Measurements from ENCODE around the gene CCL23.

The CCL23 gene

DNA sequence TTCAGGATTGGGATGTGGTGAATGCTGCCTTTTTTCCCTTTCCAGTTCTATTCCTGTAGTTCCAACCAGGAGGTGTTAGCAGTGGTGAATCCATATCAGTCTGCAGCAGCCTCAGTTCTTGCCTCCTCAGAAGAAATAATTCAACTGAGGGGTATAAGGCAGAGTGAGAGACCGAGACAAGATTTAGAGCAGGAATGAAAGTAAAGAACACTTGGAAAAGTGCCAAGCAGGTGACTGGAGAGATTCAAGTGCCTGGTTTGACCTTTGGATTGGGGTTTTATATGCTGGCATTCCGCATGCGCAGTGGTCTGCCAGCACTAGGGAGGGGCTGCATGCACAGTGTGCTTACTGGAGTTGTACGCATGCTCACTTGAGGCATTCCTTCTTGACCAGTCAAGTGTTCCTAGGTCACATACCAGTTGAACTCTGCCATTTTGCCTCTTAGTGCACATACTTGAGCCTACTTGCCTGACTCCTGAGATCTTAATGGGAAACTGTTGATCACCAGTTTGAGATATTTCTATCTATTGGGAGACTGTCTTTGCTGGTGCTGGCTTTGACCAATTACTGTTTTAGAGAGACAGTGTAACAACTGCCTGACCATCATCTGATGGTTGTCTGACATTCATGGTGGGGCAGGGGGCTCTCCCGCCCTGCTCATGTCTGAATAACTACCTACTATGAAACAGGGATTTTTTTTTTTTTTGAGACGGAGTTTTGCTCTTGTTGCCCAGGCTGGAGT is 15.7 kb downstream of the CCL23 start:
- TF ChIP-seq ZSCAN30 (tag by site-specific recombination; IDR thresholded peaks at IDR 0.05) = no peak
- TF ChIP-seq, protein P1, sequence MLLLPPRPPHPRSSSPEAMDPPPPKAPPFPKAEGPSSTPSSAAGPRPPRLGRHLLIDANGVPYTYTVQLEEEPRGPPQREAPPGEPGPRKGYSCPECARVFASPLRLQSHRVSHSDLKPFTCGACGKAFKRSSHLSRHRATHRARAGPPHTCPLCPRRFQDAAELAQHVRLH (tag by site-specific recombination; IDR thresholded peaks at IDR 0.05) = no peak
- no peak for TF ChIP-seq ZNF521 (tag by site-specific recombination; IDR thresholded peaks at IDR 0.05)
- peak; percentile 50; the same call in 1 of the 2 replicates for TF ChIP-seq SCRT2 (tag by site-specific recombination; IDR thresholded peaks at IDR 0.05)
- no peak for TF ChIP-seq ZNF629 (tag by site-specific recombination; IDR thresholded peaks at IDR 0.05)
- TF ChIP-seq ZNF600 (tag by site-specific recombination; IDR thresholded peaks at IDR 0.05) = 0 out of 2 replicates have a peak, but pooled peaks have one; percentile 27
- TF ChIP-seq, protein P2, sequence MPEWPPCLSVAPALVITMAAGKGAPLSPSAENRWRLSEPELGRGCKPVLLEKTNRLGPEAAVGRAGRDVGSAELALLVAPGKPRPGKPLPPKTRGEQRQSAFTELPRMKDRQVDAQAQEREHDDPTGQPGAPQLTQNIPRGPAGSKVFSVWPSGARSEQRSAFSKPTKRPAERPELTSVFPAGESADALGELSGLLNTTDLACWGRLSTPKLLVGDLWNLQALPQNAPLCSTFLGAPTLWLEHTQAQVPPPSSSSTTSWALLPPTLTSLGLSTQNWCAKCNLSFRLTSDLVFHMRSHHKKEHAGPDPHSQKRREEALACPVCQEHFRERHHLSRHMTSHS (tag by site-specific recombination; IDR thresholded peaks at IDR 0.05) = no peak
- H3K9me3 ChIP-seq (ENCODE audit: control insufficient read depth, insufficient read depth, low read depth, low read length) = no peaks in the 10 kb centered on the region
- 0 out of 2 replicates have a peak, but pooled peaks cover 4% of the 10 kb centered on the region for H3K4me1 ChIP-seq (ENCODE audit: control insufficient read depth, insufficient read depth, low read length)
- ChIA-PET CTCF (interaction anchor here (0.6 to 3.9 kb wide), 5 partner anchors 26 to 149 kb away, joined by 3 to 26 read pairs (median 5); no protein-coding TSS in a partner anchor), POLR2A (no interaction called here)
- no peak overlapping the region for H3K4me3 ChIP-seq (ENCODE audit: low read depth, low read length)
- H3K27ac ChIP-seq (ENCODE audit: extremely low read depth, low read depth, low read length) = no peak overlapping the region
- H3K36me3 ChIP-seq (ENCODE audit: control insufficient read depth in 2 of 2, insufficient read depth in 1 of 2, low read length in 2 of 2) = no peaks in the 10 kb centered on the region

DNA sequence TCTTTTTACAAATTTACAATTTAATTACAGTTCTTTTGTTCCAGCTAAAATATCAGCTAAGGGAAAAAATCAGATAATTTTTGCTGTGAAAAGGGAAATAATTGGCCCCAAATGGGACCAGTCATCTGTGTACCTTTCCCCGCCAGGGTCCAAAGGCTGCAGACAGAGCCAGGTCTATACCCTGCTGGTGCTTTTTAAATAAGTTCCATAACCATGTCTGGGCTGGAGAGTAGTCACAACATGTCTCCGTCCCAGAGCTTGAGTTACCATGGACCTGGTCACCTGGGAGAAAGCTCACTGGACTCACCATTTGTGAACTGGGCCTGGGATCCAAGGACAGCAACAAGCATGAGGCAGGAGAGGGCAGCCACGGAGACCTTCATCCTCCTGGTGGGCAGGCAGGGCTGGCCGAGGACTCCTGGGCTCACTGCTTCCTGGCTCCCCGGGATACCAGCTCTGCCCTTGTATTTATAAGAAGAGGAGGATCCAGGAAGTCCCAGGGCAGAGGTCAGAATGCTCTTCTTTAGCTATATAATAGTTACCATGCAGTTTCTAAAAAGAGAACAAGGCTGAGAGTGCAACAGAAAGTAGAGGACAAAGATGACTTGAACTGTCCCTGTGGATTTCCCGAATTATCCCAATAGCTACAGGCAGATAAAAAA is 16.5 kb downstream of the CCL23 start, which contains the start of gene CCL15:
Gene CCL15 (minus strand): TSS at position 444 of the 662 bp plus-strand sequence. CDS start 61 bp downstream, at position 383.
- ChIA-PET CTCF (interaction anchor here (0.6 to 1.4 kb wide), 4 partner anchors 25 to 149 kb away, joined by 3 to 6 read pairs (median 4); no protein-coding TSS in a partner anchor), POLR2A (no interaction called here)
- H3K27ac ChIP-seq (ENCODE audit: extremely low read depth, low read depth, low read length) = no peak within 1 kb of the TSS
- H3K4me1 ChIP-seq (ENCODE audit: control insufficient read depth, insufficient read depth, low read length) = 0 out of 2 replicates have a peak, but pooled peaks cover 4% of the 10 kb centered on the region
- no peaks in the 10 kb centered on the region for H3K36me3 ChIP-seq (ENCODE audit: control insufficient read depth in 2 of 2, insufficient read depth in 1 of 2, low read length in 2 of 2)
- no peak within 1 kb of the TSS for H3K4me3 ChIP-seq (ENCODE audit: low read depth, low read length)
- TF ChIP-seq, protein P3, sequence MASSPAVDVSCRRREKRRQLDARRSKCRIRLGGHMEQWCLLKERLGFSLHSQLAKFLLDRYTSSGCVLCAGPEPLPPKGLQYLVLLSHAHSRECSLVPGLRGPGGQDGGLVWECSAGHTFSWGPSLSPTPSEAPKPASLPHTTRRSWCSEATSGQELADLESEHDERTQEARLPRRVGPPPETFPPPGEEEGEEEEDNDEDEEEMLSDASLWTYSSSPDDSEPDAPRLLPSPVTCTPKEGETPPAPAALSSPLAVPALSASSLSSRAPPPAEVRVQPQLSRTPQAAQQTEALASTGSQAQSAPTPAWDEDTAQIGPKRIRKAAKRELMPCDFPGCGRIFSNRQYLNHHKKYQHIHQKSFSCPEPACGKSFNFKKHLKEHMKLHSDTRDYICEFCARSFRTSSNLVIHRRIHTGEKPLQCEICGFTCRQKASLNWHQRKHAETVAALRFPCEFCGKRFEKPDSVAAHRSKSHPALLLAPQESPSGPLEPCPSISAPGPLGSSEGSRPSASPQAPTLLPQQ (tag by site-specific recombination; IDR thresholded peaks at IDR 0.05) = no peak
- TF ChIP-seq ZNF776 (tag by site-specific recombination; IDR thresholded peaks at IDR 0.05; ENCODE audit: borderline replicate concordance) (no peak), ZNF2 (tag by site-specific recombination; IDR thresholded peaks at IDR 0.05) (no peak), SCRT2 (tag by site-specific recombination; IDR thresholded peaks at IDR 0.05) (no peak), ZNF350 (tag by site-specific recombination; IDR thresholded peaks at IDR 0.05) (no peak), MZF1 (tag by site-specific recombination; IDR thresholded peaks at IDR 0.05; ENCODE audit: borderline replicate concordance) (no peak), ZNF521 (tag by site-specific recombination; IDR thresholded peaks at IDR 0.05) (no peak), ZNF274 (IDR thresholded peaks at IDR 0.05; ENCODE audit: low read length) (no peak), ZNF274 (tag by site-specific recombination; IDR thresholded peaks at IDR 0.05; ENCODE audit: borderline replicate concordance) (no peak), ZNF670 (tag by site-specific recombination; IDR thresholded peaks at IDR 0.05; ENCODE audit: low read depth) (no peak), ZNF221 (tag by site-specific recombination; IDR thresholded peaks at IDR 0.05; ENCODE audit: borderline replicate concordance) (no peak), ZNF701 (tag by site-specific recombination; IDR thresholded peaks at IDR 0.05) (no peak), ZFP3 (tag by site-specific recombination; IDR thresholded peaks at IDR 0.05; ENCODE audit: low read depth) (no peak), ZSCAN23 (tag by site-specific recombination; IDR thresholded peaks at IDR 0.05) (no peak), MYNN (tag by site-specific recombination; IDR thresholded peaks at IDR 0.05; ENCODE audit: borderline replicate concordance) (no peak)
- TF ChIP-seq, protein P4, sequence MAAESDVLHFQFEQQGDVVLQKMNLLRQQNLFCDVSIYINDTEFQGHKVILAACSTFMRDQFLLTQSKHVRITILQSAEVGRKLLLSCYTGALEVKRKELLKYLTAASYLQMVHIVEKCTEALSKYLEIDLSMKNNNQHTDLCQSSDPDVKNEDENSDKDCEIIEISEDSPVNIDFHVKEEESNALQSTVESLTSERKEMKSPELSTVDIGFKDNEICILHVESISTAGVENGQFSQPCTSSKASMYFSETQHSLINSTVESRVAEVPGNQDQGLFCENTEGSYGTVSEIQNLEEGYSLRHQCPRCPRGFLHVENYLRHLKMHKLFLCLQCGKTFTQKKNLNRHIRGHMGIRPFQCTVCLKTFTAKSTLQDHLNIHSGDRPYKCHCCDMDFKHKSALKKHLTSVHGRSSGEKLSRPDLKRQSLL (tag by site-specific recombination; IDR thresholded peaks at IDR 0.05) = no peak
- TF ChIP-seq, protein P5, sequence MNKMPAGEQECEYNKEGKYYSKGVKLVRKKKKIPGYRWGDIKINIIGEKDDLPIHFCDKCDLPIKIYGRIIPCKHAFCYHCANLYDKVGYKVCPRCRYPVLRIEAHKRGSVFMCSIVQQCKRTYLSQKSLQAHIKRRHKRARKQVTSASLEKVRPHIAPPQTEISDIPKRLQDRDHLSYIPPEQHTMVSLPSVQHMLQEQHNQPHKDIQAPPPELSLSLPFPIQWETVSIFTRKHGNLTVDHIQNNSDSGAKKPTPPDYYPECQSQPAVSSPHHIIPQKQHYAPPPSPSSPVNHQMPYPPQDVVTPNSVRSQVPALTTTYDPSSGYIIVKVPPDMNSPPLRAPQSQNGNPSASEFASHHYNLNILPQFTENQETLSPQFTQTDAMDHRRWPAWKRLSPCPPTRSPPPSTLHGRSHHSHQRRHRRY (tag by site-specific recombination; IDR thresholded peaks at IDR 0.05) = no peak
- no peaks in the 10 kb centered on the region for H3K9me3 ChIP-seq (ENCODE audit: control insufficient read depth, insufficient read depth, low read depth, low read length)

All from HEK293 (cell line).